Ishikawa (cell line): ENCODE measurements around the gene RFPL1.
A peak's percentile ranks its signal among the peaks of the same experiment; 100 is the strongest.

ENCODE experiments used
- CEBPB ChIP-seq: IDR thresholded peaks from 2 replicates; pipeline ENCODE4 v1.6.1; 2012
- CREB1 ChIP-seq: IDR thresholded peaks from 2 replicates; pipeline ENCODE4 v1.6.1; 2012; ENCODE audit warnings: low read depth
- EGR1 ChIP-seq: IDR thresholded peaks from 2 replicates; pipeline ENCODE4 v1.6.1; 2012
- EP300 ChIP-seq: IDR thresholded peaks from 2 replicates; pipeline ENCODE4 v1.6.1; 2012; ENCODE audit warnings: borderline replicate concordance
- FOXM1 ChIP-seq: IDR thresholded peaks from 2 replicates; pipeline ENCODE4 v1.6.1; 2012; ENCODE audit warnings: low read depth, borderline replicate concordance
- NFIC ChIP-seq: IDR thresholded peaks from 2 replicates; pipeline ENCODE4 v1.6.1; 2012
- RAD21 ChIP-seq: IDR thresholded peaks from 2 replicates; pipeline ENCODE4 v1.6.1; 2012; ENCODE audit warnings: low read depth
- TAF1 ChIP-seq: IDR thresholded peaks from 2 replicates; pipeline ENCODE4 v1.6.1; 2012; ENCODE audit warnings: low read depth, mild to moderate bottlenecking
- TCF12 ChIP-seq: IDR thresholded peaks from 2 replicates; pipeline ENCODE4 v1.6.1; 2012; ENCODE audit warnings: low read depth
- TEAD4 ChIP-seq: IDR thresholded peaks from 2 replicates; pipeline ENCODE4 v1.6.1; 2012
- YY1 ChIP-seq: IDR thresholded peaks from 2 replicates; pipeline ENCODE4 v1.6.1; 2012; ENCODE audit warnings: low read depth
- ZBTB7A ChIP-seq: IDR thresholded peaks from 2 replicates; pipeline ENCODE4 v1.6.1; 2012; ENCODE audit warnings: low read depth
- TF ChIP-seq, protein P1 (sequence below): IDR thresholded peaks from 2 replicates; pipeline ENCODE4 v1.6.1; 2012
- TF ChIP-seq, protein P2 (sequence below): IDR thresholded peaks from 2 replicates; pipeline ENCODE4 v1.6.1; 2012
- TF ChIP-seq, protein P3 (sequence below): IDR thresholded peaks from 2 replicates; pipeline ENCODE4 v1.6.1; 2012; ENCODE audit warnings: low read depth, mild to moderate bottlenecking

Gene RFPL1

DNA sequence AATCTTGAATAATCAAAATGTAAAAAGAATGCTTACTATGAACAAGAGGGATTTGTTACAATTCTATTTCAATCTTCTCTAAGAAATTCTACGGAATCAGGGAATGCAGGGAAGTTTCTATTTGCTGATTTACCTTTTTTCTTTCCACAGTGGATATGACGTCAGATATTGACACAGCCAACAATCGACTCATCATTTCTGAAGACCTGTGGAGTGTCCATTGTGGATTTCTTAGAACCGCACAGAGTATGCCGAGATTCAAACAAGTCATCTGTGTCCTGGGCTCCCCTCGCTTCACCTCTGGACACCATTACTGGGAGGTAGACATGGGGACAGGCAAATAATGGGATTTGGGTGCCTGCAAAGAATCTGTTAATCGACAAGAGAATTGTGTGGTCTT is 4.1 kb upstream of the RFPL1 start:
- TF ChIP-seq, protein P1, sequence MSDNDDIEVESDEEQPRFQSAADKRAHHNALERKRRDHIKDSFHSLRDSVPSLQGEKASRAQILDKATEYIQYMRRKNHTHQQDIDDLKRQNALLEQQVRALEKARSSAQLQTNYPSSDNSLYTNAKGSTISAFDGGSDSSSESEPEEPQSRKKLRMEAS = no peak
- TF ChIP-seq NFIC (no peak), EGR1 (no peak), YY1 (no peak), CREB1 (no peak), EP300 (no peak)

DNA sequence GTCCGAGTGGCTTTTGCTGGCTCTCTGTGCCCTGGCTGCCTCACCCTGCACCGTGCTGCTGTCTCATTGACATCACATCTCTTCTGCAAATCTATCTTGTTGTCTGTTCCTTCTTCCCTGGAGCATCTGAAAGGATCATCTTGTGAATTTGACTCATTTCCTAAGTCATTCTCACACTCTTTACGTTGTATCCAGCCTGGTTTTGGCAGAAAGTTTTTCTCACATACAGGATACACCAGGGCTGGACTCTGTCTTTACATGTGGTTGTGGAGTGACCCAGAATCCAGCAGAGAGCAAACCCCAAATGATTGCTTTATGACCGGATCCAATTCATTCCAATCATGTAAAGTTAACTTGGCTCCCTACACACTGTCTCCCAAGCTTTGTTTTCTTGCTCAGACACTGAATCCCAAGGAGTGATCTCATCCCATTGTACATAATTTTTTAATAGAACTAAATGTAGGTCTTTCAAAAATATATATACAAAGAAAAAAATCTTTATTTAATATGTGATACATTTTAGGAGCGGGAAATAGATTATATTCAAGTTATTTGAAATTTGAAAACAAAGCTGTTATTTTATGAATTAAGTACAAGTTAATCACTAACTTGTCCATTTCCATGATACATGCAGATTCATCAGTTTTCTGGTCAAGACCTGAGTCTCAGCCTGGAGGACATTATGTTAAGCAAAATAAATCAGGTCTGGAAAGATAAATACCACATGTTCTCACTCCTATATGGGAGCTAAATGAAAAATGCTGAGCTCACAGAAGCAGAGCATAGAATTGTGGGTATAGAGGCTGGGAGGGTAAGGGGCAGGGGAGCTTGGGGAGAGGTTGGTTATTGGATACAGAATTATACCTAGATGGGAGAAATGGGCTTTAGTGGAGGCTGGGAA is 2.9 kb upstream of the RFPL1 start:
- TF ChIP-seq TAF1 (no peak), CEBPB (no peak), YY1 (no peak), CREB1 (no peak), FOXM1 (no peak), EGR1 (no peak), EP300 (no peak), TEAD4 (no peak), ZBTB7A (no peak), TCF12 (no peak), RAD21 (no peak), NFIC (no peak)
- TF ChIP-seq, protein P2, sequence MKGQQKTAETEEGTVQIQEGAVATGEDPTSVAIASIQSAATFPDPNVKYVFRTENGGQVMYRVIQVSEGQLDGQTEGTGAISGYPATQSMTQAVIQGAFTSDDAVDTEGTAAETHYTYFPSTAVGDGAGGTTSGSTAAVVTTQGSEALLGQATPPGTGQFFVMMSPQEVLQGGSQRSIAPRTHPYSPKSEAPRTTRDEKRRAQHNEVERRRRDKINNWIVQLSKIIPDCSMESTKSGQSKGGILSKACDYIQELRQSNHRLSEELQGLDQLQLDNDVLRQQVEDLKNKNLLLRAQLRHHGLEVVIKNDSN = no peak
- TF ChIP-seq, protein P1 = no peak
- TF ChIP-seq, protein P3, sequence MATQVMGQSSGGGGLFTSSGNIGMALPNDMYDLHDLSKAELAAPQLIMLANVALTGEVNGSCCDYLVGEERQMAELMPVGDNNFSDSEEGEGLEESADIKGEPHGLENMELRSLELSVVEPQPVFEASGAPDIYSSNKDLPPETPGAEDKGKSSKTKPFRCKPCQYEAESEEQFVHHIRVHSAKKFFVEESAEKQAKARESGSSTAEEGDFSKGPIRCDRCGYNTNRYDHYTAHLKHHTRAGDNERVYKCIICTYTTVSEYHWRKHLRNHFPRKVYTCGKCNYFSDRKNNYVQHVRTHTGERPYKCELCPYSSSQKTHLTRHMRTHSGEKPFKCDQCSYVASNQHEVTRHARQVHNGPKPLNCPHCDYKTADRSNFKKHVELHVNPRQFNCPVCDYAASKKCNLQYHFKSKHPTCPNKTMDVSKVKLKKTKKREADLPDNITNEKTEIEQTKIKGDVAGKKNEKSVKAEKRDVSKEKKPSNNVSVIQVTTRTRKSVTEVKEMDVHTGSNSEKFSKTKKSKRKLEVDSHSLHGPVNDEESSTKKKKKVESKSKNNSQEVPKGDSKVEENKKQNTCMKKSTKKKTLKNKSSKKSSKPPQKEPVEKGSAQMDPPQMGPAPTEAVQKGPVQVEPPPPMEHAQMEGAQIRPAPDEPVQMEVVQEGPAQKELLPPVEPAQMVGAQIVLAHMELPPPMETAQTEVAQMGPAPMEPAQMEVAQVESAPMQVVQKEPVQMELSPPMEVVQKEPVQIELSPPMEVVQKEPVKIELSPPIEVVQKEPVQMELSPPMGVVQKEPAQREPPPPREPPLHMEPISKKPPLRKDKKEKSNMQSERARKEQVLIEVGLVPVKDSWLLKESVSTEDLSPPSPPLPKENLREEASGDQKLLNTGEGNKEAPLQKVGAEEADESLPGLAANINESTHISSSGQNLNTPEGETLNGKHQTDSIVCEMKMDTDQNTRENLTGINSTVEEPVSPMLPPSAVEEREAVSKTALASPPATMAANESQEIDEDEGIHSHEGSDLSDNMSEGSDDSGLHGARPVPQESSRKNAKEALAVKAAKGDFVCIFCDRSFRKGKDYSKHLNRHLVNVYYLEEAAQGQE = no peak

- TF ChIP-seq, protein P3 = no peak
- TF ChIP-seq NFIC (no peak), ZBTB7A (no peak), TCF12 (no peak), EP300 (no peak), RAD21 (no peak), CREB1 (no peak)
- TF ChIP-seq, protein P1 = no peak
Observed at GRCh38 chr22:29442976-29443375, 4.6 kb downstream of the RFPL1 start.

DNA sequence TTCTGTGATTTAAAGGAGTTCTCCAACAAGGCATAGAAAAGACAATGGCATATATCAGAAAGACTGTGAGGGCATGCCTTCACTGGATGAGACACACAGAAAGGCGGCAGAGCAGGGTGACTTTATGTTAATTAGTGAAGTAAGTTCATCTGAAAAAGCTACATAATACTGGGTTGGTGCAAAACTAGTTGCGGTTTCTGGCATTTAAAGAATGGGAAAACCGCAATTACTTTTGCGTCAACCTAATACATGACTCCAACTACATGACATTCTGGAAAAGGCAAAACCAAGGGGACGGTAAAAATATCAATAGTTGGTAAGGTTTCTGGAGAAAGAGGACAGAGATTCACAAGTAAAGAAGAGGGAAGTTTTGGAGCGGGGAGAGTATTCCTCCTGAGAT is 5.1 kb downstream of the RFPL1 start:
- TF ChIP-seq ZBTB7A (no peak), CEBPB (no peak), TEAD4 (peak; percentile 54), NFIC (no peak), FOXM1 (no peak), CREB1 (no peak), TCF12 (no peak)
- TF ChIP-seq, protein P3 = no peak
